Measurements from ENCODE around the gene ITPR1. TPM values are rescaled to one million over a fixed set of nuclear protein-coding genes. Genes with fewer than 3 reads are reported as not detected.

Gene ITPR1
- total RNA-seq, 4 donors from 2014 or later, result 15.3 to 50.2 (median 28.7) TPM

DNA sequence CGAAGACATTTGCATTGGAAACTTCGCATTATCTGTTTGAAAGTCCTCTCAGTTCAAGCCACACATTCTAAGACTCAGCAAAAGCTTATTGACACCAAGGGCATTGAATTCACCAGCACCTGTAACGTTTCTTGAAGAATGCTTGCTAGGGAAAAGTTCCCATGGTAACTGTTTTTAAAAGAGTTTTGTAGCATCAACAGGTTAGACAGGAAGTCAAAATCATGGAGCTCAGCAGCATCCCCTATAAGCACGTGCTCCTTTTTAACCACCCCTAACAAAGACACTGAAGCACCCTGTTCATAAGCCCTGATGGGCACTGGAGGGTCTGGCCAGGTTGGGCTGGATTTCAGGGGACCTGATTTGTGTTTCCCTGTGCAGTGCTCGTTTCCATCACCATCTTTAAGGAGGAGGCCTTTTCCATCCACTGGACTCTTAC, 256.4 kb downstream of the ITPR1 start:
- no peaks in the 10 kb centered on the region for H3K36me3 ChIP-seq
- in situ Hi-C loops (cut with MboI; ENCODE audit: low pct_ligation_motif_present in 1 of 4, low pct_unique_long_range_greater_than_20kb in 1 of 4, low sequenced_read_pairs in 3 of 4), result no loop called here
- H3K9me3 ChIP-seq, result no peaks in the 10 kb centered on the region
- no peak overlapping the region for H3K4me3 ChIP-seq
- peaks cover 27 to 36% (median 31%) of the 10 kb centered on the region in 4 donors for H3K4me1 ChIP-seq
- 86 to 94% methylated on average over 3 to 5 of the region's 5 CpGs for WGBS, 2 donors (ENCODE audit: low coverage in 1 of 2)
- DNase-seq, result no peak
- H3K27ac ChIP-seq, result peak overlapping the region; percentile 68 to 76 (median 76)
- no peaks in the 10 kb centered on the region for H3K27me3 ChIP-seq
- intact Hi-C loops (cut with DNase I; ENCODE audit: low total_unique reads), result no loop called here
- no peak for TF ChIP-seq EP300 (IDR thresholded peaks at IDR 0.05; ENCODE audit: low read depth)
- no peak for TF ChIP-seq POLR2AphosphoS5 (IDR thresholded peaks at IDR 0.05)
- no peak for TF ChIP-seq CTCF (IDR thresholded peaks at IDR 0.05)
- no peak for TF ChIP-seq POLR2A (IDR thresholded peaks at IDR 0.05)

- Histone ChIP-seq H3K27ac (peak overlapping the region; percentile 68 to 76 (median 76)), H3K36me3 (no peaks in the 10 kb centered on the region), H3K9me3 (no peaks in the 10 kb centered on the region), H3K4me1 (peaks cover 28 to 37% (median 31%) of the 10 kb centered on the region in 4 donors), H3K27me3 (no peaks in the 10 kb centered on the region), H3K4me3 (no peak overlapping the region)
- intact Hi-C loops (cut with DNase I; ENCODE audit: low total_unique reads) (no loop called here), in situ Hi-C loops (cut with MboI; ENCODE audit: low pct_ligation_motif_present in 1 of 4, low pct_unique_long_range_greater_than_20kb in 1 of 4, low sequenced_read_pairs in 3 of 4) (no loop called here)
- TF ChIP-seq CTCF (IDR thresholded peaks at IDR 0.05) (no peak), POLR2AphosphoS5 (IDR thresholded peaks at IDR 0.05) (peak in 2 of 3 donors; percentile 8 to 41), POLR2A (IDR thresholded peaks at IDR 0.05) (no peak), EP300 (IDR thresholded peaks at IDR 0.05; ENCODE audit: low read depth) (peak; percentile 31)
- DNase-seq, result no peak
- 13 to 40% methylated on average over 1 to 7 of the region's 7 CpGs for WGBS, 2 donors (ENCODE audit: low coverage in 1 of 2)
Measured at GRCh38 chr3:4750306-4750968, 257.3 kb downstream of the ITPR1 start.

GRCh38 chr3:4751029-4751501, 257.9 kb downstream of the ITPR1 start:
- H3K27ac ChIP-seq, result peak overlapping the region; percentile 68 to 76 (median 76)
- DNase-seq, result no peak
- H3K4me3 ChIP-seq, result no peak overlapping the region
- TF ChIP-seq POLR2AphosphoS5 (IDR thresholded peaks at IDR 0.05) (no peak), EP300 (IDR thresholded peaks at IDR 0.05; ENCODE audit: low read depth) (no peak), POLR2A (IDR thresholded peaks at IDR 0.05) (no peak), CTCF (IDR thresholded peaks at IDR 0.05) (no peak)
- no peaks in the 10 kb centered on the region for H3K36me3 ChIP-seq
- intact Hi-C loops (cut with DNase I; ENCODE audit: low total_unique reads) (no loop called here), in situ Hi-C loops (cut with MboI; ENCODE audit: low pct_ligation_motif_present in 1 of 4, low pct_unique_long_range_greater_than_20kb in 1 of 4, low sequenced_read_pairs in 3 of 4) (no loop called here)
- H3K9me3 ChIP-seq, result no peaks in the 10 kb centered on the region
- WGBS, 2 donors (ENCODE audit: low coverage in 1 of 2), result 53 to 56% methylated on average over 6 to 7 of the region's 7 CpGs
- H3K4me1 ChIP-seq, result peaks cover 34 to 43% (median 36%) of the 10 kb centered on the region in 4 donors
- no peaks in the 10 kb centered on the region for H3K27me3 ChIP-seq

- H3K4me3 ChIP-seq, result no peak overlapping the region
- peaks cover 34 to 45% (median 36%) of the 10 kb centered on the region in 4 donors for H3K4me1 ChIP-seq
- no peaks in the 10 kb centered on the region for H3K27me3 ChIP-seq
- in situ Hi-C loops (cut with MboI; ENCODE audit: low pct_ligation_motif_present in 1 of 4, low pct_unique_long_range_greater_than_20kb in 1 of 4, low sequenced_read_pairs in 3 of 4) (no loop called here), intact Hi-C loops (cut with DNase I; ENCODE audit: low total_unique reads) (no loop called here)
- no peak for DNase-seq
- 25% methylated on average over 5 of the region's 5 CpGs; no CpG with 5 or more reads in 1 of the 2 donors for WGBS, 2 donors (ENCODE audit: low coverage in 1 of 2)
- peak in 2 of 3 donors; percentile 8 to 12 for TF ChIP-seq POLR2AphosphoS5 (IDR thresholded peaks at IDR 0.05)
- TF ChIP-seq EP300 (IDR thresholded peaks at IDR 0.05; ENCODE audit: low read depth), result no peak
- H3K27ac ChIP-seq, result peak overlapping the region; percentile 68 to 76 (median 76)
- H3K9me3 ChIP-seq, result no peaks in the 10 kb centered on the region
- no peaks in the 10 kb centered on the region for H3K36me3 ChIP-seq
Measured at GRCh38 chr3:4751502-4752101, 258.5 kb downstream of the ITPR1 start.
